HG02623 (cell line): ENCODE measurements around the gene SLC16A7.
"Not testable (repeated sequence)": the region's sequence is repeated elsewhere in the genome, so short reads cannot be mapped to it uniquely, and the experiment has no call there.

Source experiments
- ATAC-seq: cut with Tn5 transposase; IDR thresholded peaks from one replicate; pipeline ENCODE4 v1.9.1; 2021; ENCODE audit warnings: moderate library complexity; ENCODE audit not compliant: unreplicated experiment

SLC16A7 gene

GRCh38 chr12:59733200-59733599 lies 137.4 kb downstream of the SLC16A7 start:
- ATAC-seq = no peak

GRCh38 chr12:59734371-59734770 lies 138.5 kb downstream of the SLC16A7 start:
- no peak for ATAC-seq

GRCh38 chr12:59735231-59735630 lies 139.4 kb downstream of the SLC16A7 start:
- ATAC-seq = no peak

GRCh38 chr12:59736359-59736758 lies 140.5 kb downstream of the SLC16A7 start:
- no peak for ATAC-seq

GRCh38 chr12:59736786-59737185 lies 141.0 kb downstream of the SLC16A7 start:
- no peak for ATAC-seq

GRCh38 chr12:59737725-59738463 lies 142.1 kb downstream of the SLC16A7 start:
- ATAC-seq = no peak

GRCh38 chr12:59742841-59743240 lies 147.0 kb downstream of the SLC16A7 start:
- no peak for ATAC-seq

GRCh38 chr12:59744564-59744963 lies 148.7 kb downstream of the SLC16A7 start:
- no peak for ATAC-seq

GRCh38 chr12:59751091-59751490 lies 155.3 kb downstream of the SLC16A7 start:
- ATAC-seq = not testable (repeated sequence)

GRCh38 chr12:59761542-59761941 lies 165.7 kb downstream of the SLC16A7 start:
- ATAC-seq = no peak

- ATAC-seq = no peak
These were observed 168.0 kb downstream of the SLC16A7 start for GRCh38 chr12:59763835-59764234.

GRCh38 chr12:59768031-59768430 lies 172.2 kb downstream of the SLC16A7 start:
- ATAC-seq = no peak

GRCh38 chr12:59780605-59781135 lies 184.8 kb downstream of the SLC16A7 start:
- ATAC-seq = no peak

GRCh38 chr12:59787610-59788009 lies 191.8 kb downstream of the SLC16A7 start:
- no peak for ATAC-seq

GRCh38 chr12:59792647-59793046 lies 196.8 kb downstream of the SLC16A7 start:
- no peak for ATAC-seq

- ATAC-seq = no peak
These were observed 207.9 kb downstream of the SLC16A7 start for GRCh38 chr12:59803735-59804134.

- ATAC-seq = peak; percentile 89
These were observed 212.6 kb downstream of the SLC16A7 start for GRCh38 chr12:59808317-59808910.

- no peak for ATAC-seq
These were observed 216.2 kb downstream of the SLC16A7 start for GRCh38 chr12:59811991-59812390.

GRCh38 chr12:59812716-59813115 lies 216.9 kb downstream of the SLC16A7 start:
- no peak for ATAC-seq

- ATAC-seq = no peak
These were observed 224.8 kb downstream of the SLC16A7 start for GRCh38 chr12:59820594-59821011.

- no peak for ATAC-seq
These were observed 227.7 kb downstream of the SLC16A7 start for GRCh38 chr12:59823567-59823966.

GRCh38 chr12:59827767-59828166 lies 231.9 kb downstream of the SLC16A7 start:
- no peak for ATAC-seq
